WERI-Rb-1 (cell line): ENCODE results near the gene RASSF5.

Source experiments
- DNase-seq: peaks from one replicate; pipeline ENCODE4 v3.0.0-alpha.2; 2020
- H3K27ac ChIP-seq: fragments of 250-450 bp; sonication (Bioruptor Pico); 2 replicates; pipeline ENCODE4 v1.5.1; 2020; ENCODE audit warnings: mild to moderate bottlenecking, moderate library complexity
- H3K27me3 ChIP-seq: fragments of 250-450 bp; sonication (Bioruptor Pico); 2 replicates; pipeline ENCODE4 v1.5.1; 2021; ENCODE audit warnings: mild to moderate bottlenecking, low read depth, moderate library complexity; ENCODE audit not compliant: insufficient read depth, severe bottlenecking
- H3K36me3 ChIP-seq: fragments of 250-450 bp; sonication (Bioruptor Pico); 2 replicates; pipeline ENCODE4 v1.5.1; 2020; ENCODE audit warnings: mild to moderate bottlenecking, moderate library complexity
- H3K4me3 ChIP-seq: 2 replicates; pipeline ENCODE4 v1.5.1; 2011; ENCODE audit warnings: low read depth, mild to moderate bottlenecking, control low read depth, low read length
- H3K9me3 ChIP-seq: fragments of 250-450 bp; sonication (Bioruptor Pico); 2 replicates; pipeline ENCODE4 v1.5.1; 2021; ENCODE audit warnings: mild to moderate bottlenecking, moderate library complexity; ENCODE audit not compliant: severe bottlenecking
- CTCF ChIP-seq: IDR thresholded peaks from 2 replicates; pipeline ENCODE4 v1.5.1; 2011; ENCODE audit warnings: low read depth, mild to moderate bottlenecking, control low read depth, inconsistent platforms, low read length

RASSF5 gene

GRCh38 chr1:206516728-206516990, 9.3 kb downstream of the RASSF5 start:
- Histone ChIP-seq H3K27me3 (no peaks in the 10 kb centered on the region), H3K27ac (0 out of 2 replicates have a peak overlapping the region, but pooled peaks have one; percentile 91), H3K36me3 (no peaks in the 10 kb centered on the region), H3K4me3 (no peak overlapping the region), H3K9me3 (no peaks in the 10 kb centered on the region)
- DNase-seq = no peak
- no peak for TF ChIP-seq CTCF

- no peaks in the 10 kb centered on the region for H3K9me3 ChIP-seq
- peak; percentile 98 for DNase-seq
- H3K4me3 ChIP-seq = peak overlapping the region; percentile 47
- H3K36me3 ChIP-seq = no peaks in the 10 kb centered on the region
- no peaks in the 10 kb centered on the region for H3K27me3 ChIP-seq
- no peak for TF ChIP-seq CTCF
- H3K27ac ChIP-seq = peak overlapping the region; percentile 91
Observed at GRCh38 chr1:206517784-206518183, 10.5 kb downstream of the RASSF5 start.

- no peaks in the 10 kb centered on the region for H3K9me3 ChIP-seq
- peak overlapping the region; percentile 47 for H3K4me3 ChIP-seq
- TF ChIP-seq CTCF = no peak
- H3K27me3 ChIP-seq = no peaks in the 10 kb centered on the region
- DNase-seq = peak; percentile 88
- no peaks in the 10 kb centered on the region for H3K36me3 ChIP-seq
- peak overlapping the region; percentile 91 for H3K27ac ChIP-seq
Observed at GRCh38 chr1:206518206-206518605, 10.9 kb downstream of the RASSF5 start.

GRCh38 chr1:206518743-206519142, 11.4 kb downstream of the RASSF5 start:
- Histone ChIP-seq H3K4me3 (peak overlapping the region; percentile 47), H3K27me3 (no peaks in the 10 kb centered on the region), H3K9me3 (no peaks in the 10 kb centered on the region), H3K36me3 (no peaks in the 10 kb centered on the region), H3K27ac (peak overlapping the region; percentile 91)
- no peak for TF ChIP-seq CTCF
- DNase-seq = peak; percentile 32

- Histone ChIP-seq H3K27me3 (no peaks in the 10 kb centered on the region), H3K27ac (0 out of 2 replicates have a peak overlapping the region, but pooled peaks have one; percentile 4), H3K36me3 (no peaks in the 10 kb centered on the region), H3K9me3 (no peaks in the 10 kb centered on the region), H3K4me3 (no peak overlapping the region)
- TF ChIP-seq CTCF = no peak
- DNase-seq = no peak
Observed at GRCh38 chr1:206521127-206521526, 13.8 kb downstream of the RASSF5 start.

GRCh38 chr1:206521694-206522402, 14.5 kb downstream of the RASSF5 start:
- DNase-seq = no peak
- Histone ChIP-seq H3K27me3 (no peaks in the 10 kb centered on the region), H3K9me3 (no peaks in the 10 kb centered on the region), H3K4me3 (no peak overlapping the region), H3K27ac (no peak overlapping the region), H3K36me3 (no peaks in the 10 kb centered on the region)
- no peak for TF ChIP-seq CTCF
